T1000 (cell line): ENCODE data around the gene MB21D2.
"Not testable (repeated sequence)": the region's sequence is repeated elsewhere in the genome, so short reads cannot be mapped to it uniquely, and the experiment has no call there.

Experiments
- DNase-seq: peaks from one replicate; lab custom pipeline; 2025; ENCODE audit warnings: mixed read lengths; lab: John Stamatoyannopoulos, UW

Gene MB21D2, protein sequence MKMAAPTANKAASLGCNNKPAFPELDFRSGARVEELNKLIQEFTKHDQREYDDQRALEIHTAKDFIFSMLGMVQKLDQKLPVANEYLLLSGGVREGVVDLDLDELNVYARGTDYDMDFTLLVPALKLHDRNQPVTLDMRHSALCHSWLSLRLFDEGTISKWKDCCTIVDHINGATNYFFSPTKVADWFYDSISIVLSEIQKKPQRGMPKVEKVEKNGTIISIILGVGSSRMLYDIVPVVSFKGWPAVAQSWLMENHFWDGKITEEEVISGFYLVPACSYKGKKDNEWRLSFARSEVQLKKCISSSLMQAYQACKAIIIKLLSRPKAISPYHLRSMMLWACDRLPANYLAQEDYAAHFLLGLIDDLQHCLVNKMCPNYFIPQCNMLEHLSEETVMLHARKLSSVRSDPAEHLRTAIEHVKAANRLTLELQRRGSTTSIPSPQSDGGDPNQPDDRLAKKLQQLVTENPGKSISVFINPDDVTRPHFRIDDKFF

DNA sequence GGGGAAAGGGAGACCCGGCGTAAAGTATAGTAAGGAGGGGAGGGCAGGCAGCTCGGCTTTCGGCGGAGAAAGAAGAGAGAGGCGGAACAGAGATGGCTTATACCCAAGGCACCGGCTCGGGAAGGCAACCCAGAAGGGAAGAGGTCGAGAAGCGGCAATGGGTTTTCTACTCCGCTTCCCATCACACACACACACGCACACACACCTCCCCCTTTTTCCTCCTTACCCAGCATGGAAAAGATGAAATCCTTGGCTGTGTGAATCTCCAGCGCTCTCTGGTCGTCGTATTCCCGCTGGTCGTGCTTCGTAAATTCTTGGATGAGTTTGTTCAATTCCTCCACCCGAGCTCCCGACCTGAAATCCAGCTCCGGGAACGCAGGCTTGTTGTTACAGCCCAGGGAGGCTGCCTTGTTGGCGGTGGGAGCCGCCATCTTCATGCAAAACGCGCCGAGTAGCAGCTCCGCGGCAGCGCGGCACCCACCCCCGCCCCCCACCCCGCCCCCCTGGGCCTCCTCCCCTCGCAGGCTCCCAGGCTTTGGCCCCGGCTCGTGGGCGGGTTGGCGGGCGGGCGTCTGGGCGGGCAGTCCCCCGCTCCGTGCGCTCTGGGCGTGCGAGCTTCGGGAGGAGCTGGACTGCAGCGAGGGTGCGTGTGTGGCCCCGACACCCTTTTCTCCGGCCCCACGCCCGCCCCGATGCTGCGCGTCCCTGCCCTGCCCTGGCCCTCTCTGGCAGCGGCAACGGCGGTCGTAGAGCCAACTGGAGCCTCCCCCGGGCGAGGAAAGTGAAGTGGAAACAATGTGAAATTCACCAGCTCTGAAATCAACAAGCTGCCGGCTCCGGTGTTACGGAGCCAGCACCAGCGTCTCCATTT is at the start of gene MB21D2:
Gene MB21D2 (minus strand): TSS at position 453 of the 871 bp plus-strand sequence. CDS start 16 bp downstream, at position 437.
- peak; percentile 75 for DNase-seq

DNA sequence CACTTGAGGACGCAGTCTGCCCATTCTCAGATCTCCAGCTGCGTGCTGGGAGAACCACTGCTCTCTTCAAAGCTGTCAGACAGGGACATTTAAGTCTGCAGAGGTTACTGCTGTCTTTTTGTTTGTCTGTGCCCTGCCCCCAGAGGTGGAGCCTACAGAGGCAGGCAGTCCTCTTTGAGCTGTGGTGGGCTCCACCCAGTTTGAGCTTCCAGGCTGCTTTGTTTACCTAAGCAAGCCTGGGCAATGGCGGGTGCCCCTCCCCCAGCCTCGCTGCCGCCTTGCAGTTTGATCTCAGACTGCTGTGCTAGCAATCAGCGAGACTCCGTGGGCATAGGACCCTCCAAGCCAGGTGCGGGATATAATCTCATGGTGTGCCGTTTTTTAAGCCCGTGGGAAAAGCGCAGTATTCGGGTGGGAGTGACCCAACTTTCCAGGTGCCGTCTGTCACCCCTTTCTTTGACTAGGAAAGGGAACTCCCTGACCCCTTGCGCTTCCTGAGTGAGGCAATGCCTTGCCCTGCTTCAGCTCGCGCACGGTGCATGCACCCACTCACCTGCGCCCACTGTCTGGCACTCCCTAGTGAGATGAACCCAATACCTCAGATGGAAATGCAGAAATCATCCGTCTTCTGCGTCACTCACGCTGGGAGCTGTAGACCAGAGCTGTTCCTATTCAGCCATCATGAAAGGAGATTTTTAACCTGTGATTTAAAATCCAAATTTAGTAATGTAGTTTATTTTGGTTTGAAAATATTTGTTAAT is 47.5 kb upstream of the MB21D2 start:
- DNase-seq, result not testable (repeated sequence)

DNA sequence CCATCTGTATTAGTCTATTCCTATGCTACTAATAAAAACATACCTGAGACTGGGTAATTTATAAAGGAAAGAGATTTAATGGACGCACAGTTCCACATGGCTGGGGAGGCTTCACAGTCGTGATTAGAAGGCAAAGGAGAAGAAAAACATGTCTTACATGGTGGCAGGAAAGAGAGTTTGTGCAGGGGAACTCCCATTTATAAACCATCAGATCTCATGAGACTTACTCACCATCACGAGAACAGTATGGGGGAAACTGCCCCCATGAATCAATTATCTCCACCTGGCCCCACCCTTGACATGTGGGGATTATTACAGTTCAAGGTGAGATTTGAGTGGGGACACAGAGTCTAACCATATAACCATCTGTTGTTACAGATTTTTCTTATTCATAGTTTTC is 42.1 kb upstream of the MB21D2 start:
- no peak for DNase-seq

DNA sequence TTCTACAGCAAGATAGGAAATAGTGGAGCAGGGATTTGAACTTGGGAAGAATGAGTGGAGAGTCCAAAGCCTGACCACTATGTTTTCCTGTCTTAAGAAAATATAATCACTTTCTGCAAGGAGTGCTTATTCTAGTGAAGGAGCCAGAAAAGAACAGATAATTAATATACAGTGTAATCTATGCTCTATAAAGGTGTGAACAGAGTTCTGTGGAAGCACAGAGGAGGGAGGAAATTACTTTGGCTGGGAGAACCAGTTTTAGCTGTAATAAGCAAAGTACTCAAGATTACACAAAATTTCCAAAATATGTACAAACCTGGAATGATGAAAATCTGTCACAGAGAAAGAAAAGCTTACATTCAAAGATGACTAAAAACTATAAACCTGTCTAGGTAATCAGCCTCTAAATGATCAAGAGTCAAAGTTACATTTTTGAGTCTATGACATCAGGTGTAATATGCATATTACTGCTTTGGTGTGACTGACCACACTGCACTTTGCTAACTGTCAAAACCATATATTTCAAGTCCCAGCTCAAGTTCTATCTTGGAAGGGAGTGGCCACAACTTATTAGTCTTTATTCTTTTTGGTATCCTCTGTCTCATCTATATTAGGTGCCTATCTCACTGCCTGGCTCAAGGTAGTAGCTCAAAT is 40.7 kb upstream of the MB21D2 start:
- no peak for DNase-seq

DNA sequence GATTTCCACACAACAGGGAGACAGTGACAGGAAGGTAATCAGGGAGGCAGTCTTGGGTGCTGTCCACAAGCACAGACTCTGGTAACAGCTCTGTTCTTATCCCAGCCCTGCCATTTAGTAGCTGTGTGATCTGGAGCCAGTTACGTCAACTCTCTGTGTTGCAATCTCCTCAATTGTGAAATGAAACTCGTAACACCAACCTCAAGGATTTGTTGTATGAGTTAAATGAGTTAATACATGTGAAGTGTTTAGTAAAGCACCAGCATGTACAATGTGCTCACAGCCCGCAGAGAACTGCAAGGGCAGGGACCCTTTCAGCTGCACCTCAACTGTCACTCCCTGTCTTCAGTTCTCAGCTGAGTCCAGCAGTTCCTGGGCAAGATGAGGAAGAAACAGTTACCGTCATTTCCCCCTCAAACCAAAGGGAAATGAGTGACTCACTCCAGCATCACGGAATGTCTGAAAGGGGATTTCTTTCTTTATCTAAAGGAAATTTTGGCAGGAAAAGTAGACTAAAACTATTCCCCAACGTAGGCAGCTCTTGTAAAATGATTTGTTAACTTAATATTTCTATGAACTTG is 39.9 kb upstream of the MB21D2 start:
- peak; percentile 65 for DNase-seq

DNA sequence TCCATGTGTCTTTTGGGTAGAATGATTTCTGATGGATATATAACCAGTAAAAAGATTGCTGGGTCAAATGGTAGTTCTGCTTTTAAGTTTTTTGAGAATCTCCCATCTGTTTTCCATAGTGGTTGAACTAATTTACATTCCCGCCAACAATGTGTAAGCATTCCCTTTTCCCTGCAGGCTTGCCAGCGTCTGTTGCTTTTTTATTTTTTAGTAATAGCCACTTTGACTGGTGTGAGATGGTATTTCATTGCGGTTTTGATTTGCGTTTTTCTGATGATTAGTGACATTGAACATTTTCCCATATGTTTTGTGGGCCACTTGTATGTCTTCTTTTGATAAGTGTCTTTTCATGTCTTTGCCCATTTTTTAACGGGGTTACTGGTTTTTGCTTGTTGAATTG is 36.3 kb upstream of the MB21D2 start:
- DNase-seq, result no peak

DNA sequence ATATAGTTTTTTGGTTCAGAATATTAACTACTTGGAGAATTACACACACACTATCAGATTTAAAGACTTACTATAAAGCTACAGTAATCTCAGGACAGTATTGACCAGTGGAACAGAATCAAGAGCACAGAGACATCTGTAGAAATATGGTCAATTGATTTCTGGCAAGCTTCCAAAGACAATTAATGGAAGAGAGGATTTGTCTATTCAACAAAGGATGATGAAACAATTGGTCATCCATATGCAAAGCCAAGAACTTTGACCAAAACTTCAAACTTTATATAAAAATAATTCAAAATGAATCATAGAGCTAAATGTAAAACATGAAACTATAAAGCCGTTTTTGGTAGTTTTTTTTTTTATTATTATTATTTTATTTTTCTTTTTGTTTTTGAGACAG is 29.8 kb upstream of the MB21D2 start:
- DNase-seq, result no peak

DNA sequence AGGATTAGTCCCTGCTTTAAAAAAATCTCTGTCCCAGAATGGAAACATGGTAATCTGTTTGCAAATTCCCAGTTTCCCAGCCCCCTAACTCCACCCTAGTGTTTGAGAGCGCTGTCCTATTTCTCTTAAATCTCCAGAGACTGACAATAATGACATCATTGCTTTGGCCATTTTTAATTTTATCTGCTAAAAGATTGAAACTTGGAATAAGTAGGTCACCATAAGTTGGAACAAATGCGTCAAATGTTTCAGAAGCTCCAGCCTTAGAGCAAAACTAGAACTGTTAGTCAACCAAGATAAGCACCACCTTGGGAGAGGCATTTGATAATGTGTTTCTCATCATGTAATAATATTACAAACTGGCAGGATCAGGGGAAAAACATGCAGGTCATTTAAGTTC is 25.7 kb upstream of the MB21D2 start:
- DNase-seq, result no peak

DNA sequence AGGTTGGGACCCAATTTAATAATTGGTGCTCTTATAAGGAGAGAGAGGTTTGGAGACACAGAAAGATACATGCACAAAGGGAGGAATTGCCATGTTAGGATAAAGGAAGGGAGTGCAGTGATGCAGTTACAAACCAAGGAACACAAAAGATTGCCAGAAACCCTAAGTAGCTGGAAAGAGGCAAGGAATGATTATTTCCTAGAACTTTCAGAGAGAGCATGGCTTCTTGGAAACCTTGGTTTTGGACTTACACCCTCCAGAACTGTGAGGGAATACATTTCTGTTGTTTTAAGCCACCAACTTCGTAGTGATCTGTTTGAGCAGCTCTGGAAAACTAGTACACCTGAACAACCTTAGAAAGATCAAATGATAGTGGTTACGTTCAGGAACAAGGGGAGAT is 25.0 kb upstream of the MB21D2 start:
- DNase-seq, result no peak

DNA sequence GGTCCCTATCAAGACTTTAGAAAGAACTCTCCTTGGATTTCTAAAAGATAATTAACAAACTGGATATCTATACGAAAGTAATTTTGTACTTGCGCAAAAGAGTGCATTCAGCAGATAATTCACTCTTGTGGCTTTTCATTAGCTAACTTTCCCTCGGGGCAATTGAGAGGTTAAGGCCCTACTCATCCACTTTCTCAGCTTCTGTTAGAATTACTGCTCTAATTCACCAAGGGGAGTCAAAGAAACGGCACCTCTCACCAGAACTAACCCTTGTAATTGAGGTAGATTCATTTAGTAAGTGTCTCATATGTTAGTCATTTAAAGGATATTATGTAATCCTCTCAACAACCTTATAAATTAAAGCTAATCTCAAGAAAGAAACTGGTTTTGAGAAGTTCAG is 22.5 kb upstream of the MB21D2 start:
- no peak for DNase-seq

DNA sequence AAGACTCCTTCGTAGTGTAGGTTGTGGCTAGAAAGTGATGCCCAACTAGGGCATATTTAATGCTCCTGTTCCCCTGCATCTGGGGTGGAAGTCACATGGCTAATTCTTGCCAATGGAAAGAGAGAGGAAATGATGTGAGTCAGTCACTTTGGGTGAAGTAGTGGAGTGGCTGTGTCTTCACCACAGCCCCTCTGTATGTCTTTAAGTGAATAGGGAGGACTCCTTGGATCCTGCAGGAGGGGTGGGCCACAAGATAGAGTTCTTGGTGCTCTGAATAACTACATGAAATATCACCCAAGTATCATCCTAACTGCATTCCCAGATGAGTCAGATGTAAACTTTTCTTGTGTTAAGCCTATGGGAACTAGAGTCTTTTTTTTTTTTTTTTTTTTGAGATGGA is 17.8 kb upstream of the MB21D2 start:
- no peak for DNase-seq

DNA sequence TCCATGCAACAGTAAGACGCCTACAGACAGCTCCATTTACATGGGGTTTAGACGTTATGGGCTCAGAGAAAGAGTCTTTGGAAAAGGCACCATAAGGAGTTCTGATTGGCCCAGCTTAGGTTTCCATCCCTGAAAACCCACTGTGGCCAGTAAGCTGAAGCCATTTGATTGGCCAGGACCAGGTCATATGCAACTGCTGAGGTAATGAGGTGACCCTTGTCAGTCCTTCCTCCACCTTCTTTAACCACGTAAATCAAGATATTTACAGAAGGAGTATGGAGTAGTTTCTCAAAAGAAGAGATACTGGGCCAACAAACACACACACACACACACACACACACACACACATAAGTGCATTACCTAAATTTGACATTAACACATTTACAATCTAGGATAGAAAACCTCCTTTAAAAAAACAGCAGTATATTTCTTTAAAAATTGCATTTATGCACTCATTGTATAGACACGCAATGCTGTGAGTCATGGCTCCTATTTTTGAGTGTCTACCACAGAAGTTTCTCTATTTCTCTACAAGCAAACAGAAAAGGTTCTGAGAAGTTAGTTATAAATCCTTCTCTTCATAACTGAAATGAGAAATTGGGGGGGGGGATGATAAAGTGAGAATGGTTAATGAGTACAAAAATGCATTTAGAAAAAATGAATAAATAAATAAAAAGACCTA is 16.3 kb upstream of the MB21D2 start:
- no peak for DNase-seq

DNA sequence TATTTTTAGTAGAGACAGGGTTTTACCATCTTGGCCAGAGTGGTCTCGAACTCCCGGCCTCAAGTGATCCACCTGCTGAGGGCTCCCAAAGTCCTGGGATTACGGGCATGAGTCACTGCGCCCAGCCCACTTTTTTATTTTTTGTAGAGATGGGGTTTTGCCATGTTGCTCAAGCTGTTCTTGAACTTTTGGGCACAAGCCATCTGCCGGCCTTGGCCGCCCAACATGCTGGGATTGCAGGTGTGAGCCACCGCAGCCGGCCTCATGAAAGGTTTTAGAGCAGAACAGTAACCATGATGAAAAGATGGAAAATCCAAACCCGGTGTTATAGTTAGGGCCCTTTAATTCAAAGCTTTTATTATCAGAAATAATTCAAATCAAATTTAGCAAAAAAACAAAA is 15.6 kb upstream of the MB21D2 start:
- DNase-seq, result no peak

DNA sequence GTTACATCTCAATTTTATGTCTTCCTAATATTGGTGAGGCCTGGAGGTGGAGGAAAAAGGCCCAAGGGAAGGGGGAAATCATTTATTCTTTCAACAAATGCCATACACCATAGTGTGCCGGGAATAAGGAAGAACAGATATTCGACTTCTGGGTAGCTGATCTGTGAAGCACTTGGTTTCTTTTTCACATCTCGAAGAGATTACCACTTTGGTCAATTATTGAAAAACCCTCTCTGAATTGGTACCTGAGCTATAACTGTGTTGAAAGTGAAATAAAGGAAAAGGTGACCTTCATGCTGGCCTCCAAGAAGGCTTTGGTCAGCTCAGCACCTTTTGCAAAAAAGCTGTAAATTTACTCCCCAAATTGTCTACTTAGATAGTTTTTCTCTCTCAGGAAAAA is 14.2 kb upstream of the MB21D2 start:
- DNase-seq, result no peak

DNA sequence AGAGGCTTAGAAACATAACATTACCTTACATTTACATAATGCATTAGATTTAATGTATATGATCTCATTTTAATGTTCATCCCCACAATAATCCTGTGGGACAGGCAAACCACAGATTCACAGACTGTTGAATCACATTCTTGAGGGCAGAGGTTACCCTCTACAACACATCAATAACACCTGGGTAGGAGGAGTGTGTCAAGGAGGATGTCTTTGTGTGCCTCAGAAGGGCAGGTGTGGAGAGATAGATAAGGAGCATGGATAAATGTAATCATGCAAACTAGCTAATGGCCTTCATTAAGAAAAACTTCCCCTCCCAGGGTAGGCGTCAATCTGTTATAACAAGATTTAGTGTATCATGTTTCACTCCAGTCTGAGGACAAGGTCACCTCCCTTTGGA is 12.9 kb upstream of the MB21D2 start:
- no peak for DNase-seq

DNA sequence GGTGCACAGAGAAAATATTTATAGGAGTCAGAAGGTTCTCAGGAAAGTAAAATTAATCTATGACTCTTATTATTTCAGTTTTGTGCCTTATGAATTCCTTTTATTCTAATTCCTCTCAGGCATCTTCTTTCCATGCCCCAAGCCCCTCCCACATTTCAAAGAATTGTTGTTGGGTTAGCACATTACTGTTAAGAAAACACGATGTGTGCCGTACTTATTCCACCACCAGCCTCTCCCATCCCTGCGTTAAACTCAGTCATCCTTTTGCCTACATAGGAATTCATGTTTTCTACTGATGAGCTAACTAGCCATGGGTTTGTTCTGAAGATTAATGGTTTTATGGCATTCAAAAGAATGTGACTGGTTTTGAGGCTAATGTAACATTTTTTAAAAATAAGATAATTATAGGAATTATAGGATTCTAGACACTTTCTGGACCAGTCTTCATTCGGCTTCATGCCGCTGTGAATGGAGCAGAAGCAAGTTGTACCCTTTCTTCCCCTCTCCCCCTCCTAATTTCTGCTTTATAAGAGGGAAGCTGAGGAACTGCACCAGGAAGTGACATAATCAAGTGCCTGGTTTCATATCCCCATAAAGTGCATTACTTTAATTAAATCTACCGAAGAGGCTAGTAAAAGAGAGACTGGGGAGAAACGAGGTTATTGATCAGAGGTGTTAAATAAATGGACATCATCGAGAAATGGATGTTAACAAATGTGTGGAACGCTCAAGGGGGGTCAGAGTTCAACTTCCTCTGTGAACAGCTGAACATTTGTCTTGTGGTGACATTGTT is 12.3 kb upstream of the MB21D2 start:
- no peak for DNase-seq

DNA sequence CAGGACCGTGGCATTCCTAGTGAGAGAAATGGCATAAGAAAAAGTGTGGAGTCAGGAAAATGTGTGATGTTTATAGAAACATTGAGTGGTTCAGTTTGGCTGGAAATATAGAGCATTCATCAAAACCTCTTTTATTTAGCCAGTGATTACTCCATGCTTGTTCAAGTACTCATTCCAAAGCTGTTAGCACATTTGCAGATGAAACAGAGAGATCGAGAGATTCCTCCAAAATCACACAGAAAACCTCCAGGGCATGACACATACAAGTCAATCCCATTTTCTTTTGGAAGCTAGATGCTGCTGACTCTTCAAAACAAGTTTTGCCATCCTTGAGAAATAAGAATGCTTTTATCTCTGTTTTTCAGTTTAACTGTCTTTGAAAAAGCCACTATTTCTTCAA is 11.5 kb upstream of the MB21D2 start:
- no peak for DNase-seq

DNA sequence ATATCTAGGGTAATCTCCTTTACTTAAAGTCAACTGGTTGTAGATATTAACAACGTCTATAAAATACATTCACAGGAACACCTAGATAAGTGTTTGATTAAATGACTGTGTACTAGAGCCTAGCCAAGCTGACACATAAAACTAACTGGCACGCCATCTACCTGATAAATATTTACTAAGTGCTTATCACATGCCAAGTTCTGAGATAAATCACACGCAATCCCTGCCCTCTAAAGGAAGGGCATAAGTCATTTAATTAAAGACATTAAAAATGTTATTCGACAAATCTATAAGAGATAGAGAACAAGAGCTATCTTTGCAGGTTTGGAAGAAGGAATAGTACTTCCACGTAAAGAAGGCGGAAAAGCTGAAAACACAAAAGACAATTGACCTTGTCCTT is 11.1 kb upstream of the MB21D2 start:
- DNase-seq, result no peak

DNA sequence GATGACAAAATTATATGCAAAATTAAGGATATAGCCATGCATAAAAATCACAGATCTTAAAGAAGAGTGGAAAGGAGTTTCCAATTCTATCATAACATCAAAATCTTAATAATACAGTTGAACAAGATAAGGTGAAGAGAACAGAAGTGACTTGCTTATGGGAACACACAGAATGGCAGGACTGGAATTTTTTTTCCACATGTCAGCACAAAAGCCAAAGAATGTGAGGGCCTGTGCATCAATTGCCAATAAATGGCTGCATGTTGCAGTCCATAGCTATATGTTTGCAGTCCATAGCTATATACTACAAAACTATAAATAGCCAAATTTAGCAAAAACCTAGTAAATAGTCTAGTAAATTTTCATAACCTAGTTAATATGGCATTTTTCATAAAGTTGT is 10.4 kb upstream of the MB21D2 start:
- no peak for DNase-seq

DNA sequence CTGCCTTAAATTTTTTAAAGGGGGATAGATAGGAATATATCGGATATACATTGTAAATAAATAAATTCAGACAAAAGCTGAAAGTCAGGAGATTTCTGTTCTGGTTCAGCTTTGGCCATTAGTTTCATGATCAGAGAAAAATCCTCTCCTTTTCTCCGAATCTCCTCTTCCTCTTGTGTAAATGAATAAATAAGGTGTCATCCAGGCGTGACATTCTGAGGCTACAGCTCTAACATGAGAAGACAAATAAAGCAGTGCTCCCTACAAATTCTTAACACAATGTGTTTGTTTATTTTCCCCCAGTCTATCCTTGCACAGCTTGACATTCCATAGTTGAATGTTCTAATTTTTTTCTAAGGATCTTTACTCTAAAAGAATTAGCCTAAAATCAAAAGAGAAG is 9.4 kb upstream of the MB21D2 start:
- DNase-seq, result no peak
